Liver (tissue), 3 donors: ENCODE results near the gene IFITM5.

Experiments
- HNF4A ChIP-seq, 2 donors: conservative IDR thresholded peaks; 2 replicates each; pipeline ENCODE4 v1.6.1; 2016; ENCODE audit warnings: antibody characterized with exemption in 2 of 2, mild to moderate bottlenecking in 2 of 2
- TF ChIP-seq, protein P1 (sequence below): fragments of 150-350 bp; IDR thresholded peaks from 2 replicates; pipeline ENCODE4 v1.5.1; 2017; ENCODE audit warnings: improper control_type of control experiment, low read depth, low read length; ENCODE audit not compliant: missing input control
- TF ChIP-seq, protein P2 (sequence below): IDR thresholded peaks from 2 replicates; pipeline ENCODE4 v1.6.1; 2016; ENCODE audit warnings: antibody characterized with exemption
- TF ChIP-seq, protein P3 (sequence below): IDR thresholded peaks from 2 replicates; pipeline ENCODE4 v1.6.1; 2016; ENCODE audit warnings: antibody characterized with exemption
- donor health status: healthy.
- donor health status: healthy.

DNA sequence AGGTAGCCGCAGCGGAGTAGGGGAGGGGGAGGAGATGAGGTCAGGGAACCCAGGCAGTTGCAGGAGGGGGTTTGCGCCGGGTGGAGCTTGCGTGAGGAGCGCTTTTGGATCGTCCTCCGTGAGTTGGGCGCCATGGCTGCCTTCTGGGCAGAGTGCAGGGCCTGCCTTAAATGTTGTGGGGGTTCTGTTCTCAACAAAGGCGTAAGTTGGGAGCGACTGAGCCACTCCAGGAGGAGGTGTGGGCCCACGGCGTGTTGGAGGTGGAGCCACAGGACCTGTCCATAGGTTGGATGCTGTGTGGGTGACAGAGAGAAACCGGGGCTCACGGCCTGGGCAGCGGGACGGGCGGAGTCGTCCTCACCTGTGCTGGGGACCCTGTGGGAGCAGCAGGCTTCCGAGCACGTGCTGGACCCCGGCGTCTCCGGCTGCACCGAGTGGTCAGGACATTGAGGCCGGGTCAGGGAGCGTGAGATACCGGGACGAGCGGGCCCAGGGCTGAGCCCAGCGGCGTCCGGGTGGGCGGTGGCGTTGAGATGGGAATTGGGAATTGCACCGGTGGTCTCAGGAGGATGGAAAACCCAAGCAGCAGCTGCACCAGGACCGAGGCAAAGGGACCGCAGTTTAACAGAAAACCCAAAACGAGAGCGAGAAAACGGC, 11.4 kb downstream of the IFITM5 start:
- TF ChIP-seq HNF4A (conservative IDR thresholded peaks at IDR 0.05): no peak
- TF ChIP-seq, protein P1, sequence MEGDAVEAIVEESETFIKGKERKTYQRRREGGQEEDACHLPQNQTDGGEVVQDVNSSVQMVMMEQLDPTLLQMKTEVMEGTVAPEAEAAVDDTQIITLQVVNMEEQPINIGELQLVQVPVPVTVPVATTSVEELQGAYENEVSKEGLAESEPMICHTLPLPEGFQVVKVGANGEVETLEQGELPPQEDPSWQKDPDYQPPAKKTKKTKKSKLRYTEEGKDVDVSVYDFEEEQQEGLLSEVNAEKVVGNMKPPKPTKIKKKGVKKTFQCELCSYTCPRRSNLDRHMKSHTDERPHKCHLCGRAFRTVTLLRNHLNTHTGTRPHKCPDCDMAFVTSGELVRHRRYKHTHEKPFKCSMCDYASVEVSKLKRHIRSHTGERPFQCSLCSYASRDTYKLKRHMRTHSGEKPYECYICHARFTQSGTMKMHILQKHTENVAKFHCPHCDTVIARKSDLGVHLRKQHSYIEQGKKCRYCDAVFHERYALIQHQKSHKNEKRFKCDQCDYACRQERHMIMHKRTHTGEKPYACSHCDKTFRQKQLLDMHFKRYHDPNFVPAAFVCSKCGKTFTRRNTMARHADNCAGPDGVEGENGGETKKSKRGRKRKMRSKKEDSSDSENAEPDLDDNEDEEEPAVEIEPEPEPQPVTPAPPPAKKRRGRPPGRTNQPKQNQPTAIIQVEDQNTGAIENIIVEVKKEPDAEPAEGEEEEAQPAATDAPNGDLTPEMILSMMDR: no peak
- TF ChIP-seq, protein P2, sequence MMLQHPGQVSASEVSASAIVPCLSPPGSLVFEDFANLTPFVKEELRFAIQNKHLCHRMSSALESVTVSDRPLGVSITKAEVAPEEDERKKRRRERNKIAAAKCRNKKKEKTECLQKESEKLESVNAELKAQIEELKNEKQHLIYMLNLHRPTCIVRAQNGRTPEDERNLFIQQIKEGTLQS: no peak
- TF ChIP-seq, protein P3, sequence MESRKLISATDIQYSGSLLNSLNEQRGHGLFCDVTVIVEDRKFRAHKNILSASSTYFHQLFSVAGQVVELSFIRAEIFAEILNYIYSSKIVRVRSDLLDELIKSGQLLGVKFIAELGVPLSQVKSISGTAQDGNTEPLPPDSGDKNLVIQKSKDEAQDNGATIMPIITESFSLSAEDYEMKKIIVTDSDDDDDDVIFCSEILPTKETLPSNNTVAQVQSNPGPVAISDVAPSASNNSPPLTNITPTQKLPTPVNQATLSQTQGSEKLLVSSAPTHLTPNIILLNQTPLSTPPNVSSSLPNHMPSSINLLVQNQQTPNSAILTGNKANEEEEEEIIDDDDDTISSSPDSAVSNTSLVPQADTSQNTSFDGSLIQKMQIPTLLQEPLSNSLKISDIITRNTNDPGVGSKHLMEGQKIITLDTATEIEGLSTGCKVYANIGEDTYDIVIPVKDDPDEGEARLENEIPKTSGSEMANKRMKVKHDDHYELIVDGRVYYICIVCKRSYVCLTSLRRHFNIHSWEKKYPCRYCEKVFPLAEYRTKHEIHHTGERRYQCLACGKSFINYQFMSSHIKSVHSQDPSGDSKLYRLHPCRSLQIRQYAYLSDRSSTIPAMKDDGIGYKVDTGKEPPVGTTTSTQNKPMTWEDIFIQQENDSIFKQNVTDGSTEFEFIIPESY: no peak
